Osteoblast (primary cell): ENCODE measurements around the gene SLN. TPM values are rescaled to one million over a fixed set of nuclear protein-coding genes. Genes with fewer than 3 reads are reported as not detected.

Experiments
- DNase-seq: peaks from one replicate; pipeline ENCODE4 v3.0.0; 2011; ENCODE audit warnings: low spot score, mixed read lengths; ENCODE audit not compliant: insufficient read length; ENCODE audit errors: missing footprints
- H2AFZ ChIP-seq: 2 replicates; pipeline ENCODE4 v1.6.0; 2011; ENCODE audit warnings: mild to moderate bottlenecking, low read length
- H3K27ac ChIP-seq: 2 replicates; pipeline ENCODE4 v1.5.1; 2011; ENCODE audit warnings: mild to moderate bottlenecking, low read depth, low read length, moderate library complexity
- H3K27me3 ChIP-seq: 2 replicates; pipeline ENCODE4 v1.6.0; 2012; ENCODE audit warnings: mild to moderate bottlenecking, control low read depth, inconsistent platforms, low read length, moderate library complexity; ENCODE audit not compliant: insufficient read depth
- H3K36me3 ChIP-seq: 2 replicates; pipeline ENCODE4 v1.5.1; 2011; ENCODE audit warnings: mild to moderate bottlenecking, low read length, control low read depth, moderate library complexity; ENCODE audit not compliant: insufficient read depth
- H3K4me1 ChIP-seq: 2 replicates; pipeline ENCODE4 v1.5.1; 2011; ENCODE audit warnings: mild to moderate bottlenecking, low read length, control low read depth, moderate library complexity; ENCODE audit not compliant: insufficient read depth
- H3K4me2 ChIP-seq: 2 replicates; pipeline ENCODE4 v1.6.0; 2011; ENCODE audit warnings: mild to moderate bottlenecking, low read length; ENCODE audit not compliant: insufficient read depth
- H3K4me3 ChIP-seq: fragments of 200-600 bp; sonication (generic); 3 replicates; pipeline ENCODE4 v1.5.1; 2012; ENCODE audit warnings: mild to moderate bottlenecking, low read length, inconsistent platforms; ENCODE audit not compliant: insufficient read depth
- H3K79me2 ChIP-seq: 2 replicates; pipeline ENCODE4 v1.6.0; 2012; ENCODE audit warnings: mild to moderate bottlenecking, low read length, control low read depth, inconsistent platforms; ENCODE audit not compliant: insufficient read depth
- H3K9me3 ChIP-seq: 2 replicates; pipeline ENCODE4 v1.5.1; 2011; ENCODE audit warnings: low read depth, low read length, control low read depth
- H4K20me1 ChIP-seq: 2 replicates; pipeline ENCODE4 v1.6.0; 2012; ENCODE audit warnings: mild to moderate bottlenecking, low read length, control low read depth; ENCODE audit not compliant: insufficient read depth
- CTCF ChIP-seq: IDR thresholded peaks from 2 replicates; pipeline ENCODE4 v1.5.1; 2011; ENCODE audit warnings: mild to moderate bottlenecking, low read depth, low read length, moderate library complexity; ENCODE audit errors: extremely low read depth
- total RNA-seq: library from RNA; depleted of rRNA; stranded (reverse); fragments of >200 nt; gene quantifications from 2 replicates; pipeline ENCODE4 v1.2.3, GENCODE V29; 2012

Gene SLN
- total RNA-seq, 1 donor, result not detected

GRCh38 chr11:107747622-107748021 lies 35.8 kb upstream of the SLN start:
- no peak overlapping the region for H3K4me2 ChIP-seq
- H4K20me1 ChIP-seq, result no peaks in the 10 kb centered on the region
- H2AFZ ChIP-seq, result no peak overlapping the region
- no peaks in the 10 kb centered on the region for H3K4me1 ChIP-seq
- TF ChIP-seq CTCF, result no peak
- H3K27ac ChIP-seq, result no peak overlapping the region
- H3K36me3 ChIP-seq, result no peaks in the 10 kb centered on the region
- H3K27me3 ChIP-seq, result peaks cover 5% of the 10 kb centered on the region
- no peak for DNase-seq
- no peaks in the 10 kb centered on the region for H3K9me3 ChIP-seq
- no peaks in the 10 kb centered on the region for H3K79me2 ChIP-seq
- no peak overlapping the region for H3K4me3 ChIP-seq

DNA sequence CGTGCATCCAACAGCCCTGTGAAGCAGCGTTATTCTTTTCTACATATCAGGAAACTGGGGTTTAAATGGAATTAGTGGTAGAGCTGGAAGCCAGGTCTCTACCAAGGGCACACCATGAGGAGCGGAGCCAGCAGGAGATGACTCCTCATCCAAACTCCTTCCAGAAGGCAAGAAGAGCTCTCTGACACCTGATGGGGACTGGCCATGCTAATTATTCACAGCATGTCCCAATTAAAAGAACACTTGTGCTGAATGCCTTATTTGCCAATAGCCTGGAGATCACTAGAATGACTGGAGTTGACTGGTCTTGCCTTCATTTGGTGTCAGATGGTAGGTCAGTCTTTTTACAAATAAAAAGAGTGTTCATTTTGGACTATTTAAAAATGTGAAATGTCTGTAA lies 32.9 kb upstream of the SLN start:
- H3K79me2 ChIP-seq, result no peaks in the 10 kb centered on the region
- TF ChIP-seq CTCF, result no peak
- no peaks in the 10 kb centered on the region for H3K9me3 ChIP-seq
- DNase-seq, result no peak
- no peaks in the 10 kb centered on the region for H3K4me1 ChIP-seq
- no peak overlapping the region for H2AFZ ChIP-seq
- H3K27me3 ChIP-seq, result peaks cover 2% of the 10 kb centered on the region
- H3K36me3 ChIP-seq, result no peaks in the 10 kb centered on the region
- H3K4me2 ChIP-seq, result no peak overlapping the region
- no peaks in the 10 kb centered on the region for H4K20me1 ChIP-seq
- H3K27ac ChIP-seq, result no peak overlapping the region
- no peak overlapping the region for H3K4me3 ChIP-seq

GRCh38 chr11:107743191-107743590 lies 31.3 kb upstream of the SLN start:
- H3K36me3 ChIP-seq, result no peaks in the 10 kb centered on the region
- H3K9me3 ChIP-seq, result no peaks in the 10 kb centered on the region
- H3K27ac ChIP-seq, result no peak overlapping the region
- H2AFZ ChIP-seq, result no peak overlapping the region
- H3K4me3 ChIP-seq, result no peak overlapping the region
- H3K79me2 ChIP-seq, result no peaks in the 10 kb centered on the region
- H4K20me1 ChIP-seq, result no peaks in the 10 kb centered on the region
- no peak overlapping the region for H3K4me2 ChIP-seq
- DNase-seq, result no peak
- H3K27me3 ChIP-seq, result no peaks in the 10 kb centered on the region
- no peaks in the 10 kb centered on the region for H3K4me1 ChIP-seq
- no peak for TF ChIP-seq CTCF

GRCh38 chr11:107741044-107741823 lies 29.4 kb upstream of the SLN start:
- H2AFZ ChIP-seq, result no peak overlapping the region
- H3K9me3 ChIP-seq, result no peaks in the 10 kb centered on the region
- H3K79me2 ChIP-seq, result no peaks in the 10 kb centered on the region
- H3K27me3 ChIP-seq, result peaks cover 2% of the 10 kb centered on the region
- no peaks in the 10 kb centered on the region for H4K20me1 ChIP-seq
- peak; percentile 76 for TF ChIP-seq CTCF
- H3K4me3 ChIP-seq, result no peak overlapping the region
- DNase-seq, result peak; percentile 21
- no peak overlapping the region for H3K4me2 ChIP-seq
- H3K4me1 ChIP-seq, result no peaks in the 10 kb centered on the region
- no peaks in the 10 kb centered on the region for H3K36me3 ChIP-seq
- no peak overlapping the region for H3K27ac ChIP-seq
